ENCODE results near the gene KRTAP10-10. TPM values are rescaled to one million over a fixed set of nuclear protein-coding genes. Genes with fewer than 3 reads are reported as not detected.
"Not testable (repeated sequence)": the region's sequence is repeated elsewhere in the genome, so short reads cannot be mapped to it uniquely, and the experiment has no call there.

Gene KRTAP10-10, protein sequence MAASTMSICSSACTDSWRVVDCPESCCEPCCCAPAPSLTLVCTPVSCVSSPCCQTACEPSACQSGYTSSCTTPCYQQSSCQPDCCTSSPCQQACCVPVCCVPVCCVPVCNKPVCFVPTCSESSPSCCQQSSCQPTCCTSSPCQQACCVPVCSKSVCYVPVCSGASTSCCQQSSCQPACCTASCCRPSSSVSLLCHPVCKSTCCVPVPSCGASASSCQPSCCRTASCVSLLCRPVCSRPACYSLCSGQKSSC
- not detected for total RNA-seq

DNA sequence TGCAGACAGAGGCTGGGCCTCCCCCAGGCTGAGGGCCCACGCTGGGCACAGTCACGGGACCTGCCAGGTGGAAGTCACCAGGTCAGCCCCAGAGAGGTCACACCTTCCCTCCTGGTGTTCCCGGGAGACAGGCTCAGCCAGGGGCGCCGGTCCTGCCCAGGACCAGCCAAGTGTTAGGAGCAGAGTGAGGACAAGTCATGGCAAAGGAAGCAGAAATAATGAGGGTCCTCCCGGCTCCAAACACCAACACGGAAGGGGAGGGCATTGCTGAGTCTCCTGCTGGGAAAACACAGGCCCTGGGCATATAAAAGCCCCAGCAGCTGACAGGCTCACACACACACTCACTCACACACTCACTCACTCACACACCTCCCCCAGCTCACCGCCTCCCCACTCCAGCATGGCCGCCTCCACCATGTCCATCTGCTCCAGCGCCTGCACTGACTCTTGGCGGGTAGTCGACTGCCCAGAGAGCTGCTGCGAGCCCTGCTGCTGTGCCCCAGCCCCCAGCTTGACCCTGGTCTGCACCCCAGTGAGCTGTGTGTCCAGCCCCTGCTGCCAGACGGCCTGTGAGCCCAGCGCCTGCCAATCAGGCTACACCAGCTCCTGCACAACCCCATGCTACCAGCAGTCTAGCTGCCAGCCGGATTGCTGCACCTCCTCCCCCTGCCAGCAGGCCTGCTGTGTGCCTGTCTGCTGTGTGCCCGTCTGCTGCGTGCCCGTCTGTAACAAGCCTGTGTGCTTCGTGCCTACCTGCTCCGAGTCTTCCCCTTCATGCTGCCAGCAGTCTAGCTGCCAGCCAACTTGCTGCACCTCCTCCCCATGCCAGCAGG is at the start of gene KRTAP10-10:
Gene KRTAP10-10 (plus strand): TSS at position 339 of the 833 bp plus-strand sequence. CDS start 62 bp downstream, at position 401.
- Histone ChIP-seq H3K9me3 (ENCODE audit: low read depth, low read length) (peaks cover 4% of the 10 kb centered on the region), H3K4me1 (ENCODE audit: insufficient read depth, low read length) (no peaks in the 10 kb centered on the region), H3K4me3 (ENCODE audit: low read length) (no peak within 1 kb of the TSS), H3K27me3 (ENCODE audit: insufficient read depth, low read length) (peaks cover 3% of the 10 kb centered on the region)

GRCh38 chr21:44589094-44589493 is 48.1 kb upstream of the KRTAP10-10 start:
- no peak overlapping the region for H3K4me3 ChIP-seq (ENCODE audit: low read length)

GRCh38 chr21:44589586-44590305 is 47.4 kb upstream of the KRTAP10-10 start:
- no peak overlapping the region for H3K4me3 ChIP-seq (ENCODE audit: low read length)
- no peaks in the 10 kb centered on the region for H3K9me3 ChIP-seq (ENCODE audit: low read depth, low read length)

More at GRCh38 chr21:44589094-44589493, 48.1 kb upstream of the KRTAP10-10 start:
- Histone ChIP-seq H3K27me3 (ENCODE audit: insufficient read depth, low read length) (peaks cover 7% of the 10 kb centered on the region), H3K9me3 (ENCODE audit: low read depth, low read length) (no peaks in the 10 kb centered on the region), H3K4me1 (ENCODE audit: insufficient read depth, low read length) (no peaks in the 10 kb centered on the region)

GRCh38 chr21:44590311-44590721 is 46.8 kb upstream of the KRTAP10-10 start:
- Histone ChIP-seq H3K4me3 (ENCODE audit: low read length) (no peak overlapping the region), H3K27me3 (ENCODE audit: insufficient read depth, low read length) (peaks cover 3% of the 10 kb centered on the region), H3K4me1 (ENCODE audit: insufficient read depth, low read length) (no peaks in the 10 kb centered on the region), H3K9me3 (ENCODE audit: low read depth, low read length) (no peaks in the 10 kb centered on the region)

More at GRCh38 chr21:44589586-44590305, 47.4 kb upstream of the KRTAP10-10 start:
- no peaks in the 10 kb centered on the region for H3K4me1 ChIP-seq (ENCODE audit: insufficient read depth, low read length)
- H3K27me3 ChIP-seq (ENCODE audit: insufficient read depth, low read length): peaks cover 4% of the 10 kb centered on the region

- H3K9me3 ChIP-seq (ENCODE audit: low read depth, low read length); H3K27me3 ChIP-seq (ENCODE audit: insufficient read depth, low read length); H3K4me3 ChIP-seq (ENCODE audit: low read length); H3K4me1 ChIP-seq (ENCODE audit: insufficient read depth, low read length): not testable (repeated sequence)
Measured at GRCh38 chr21:44590897-44591800, 46.0 kb upstream of the KRTAP10-10 start.

DNA sequence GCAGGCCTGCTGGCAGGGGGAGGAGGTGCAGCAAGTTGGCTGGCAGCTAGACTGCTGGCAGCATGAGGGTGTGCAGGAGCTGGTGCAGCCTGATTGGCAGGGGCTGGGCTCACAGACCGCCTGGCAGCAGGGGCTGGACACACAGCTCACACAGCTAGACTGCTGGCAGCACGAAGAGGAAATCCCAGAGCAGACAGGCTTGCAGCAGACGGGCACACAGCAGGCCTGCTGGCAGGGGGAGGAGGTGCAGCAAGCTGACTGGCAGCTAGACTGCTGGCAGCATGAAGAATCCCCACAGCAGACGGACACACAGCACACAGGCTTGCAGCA is 45.4 kb upstream of the KRTAP10-10 start:
- H3K4me3 ChIP-seq (ENCODE audit: low read length); H3K4me1 ChIP-seq (ENCODE audit: insufficient read depth, low read length); H3K27me3 ChIP-seq (ENCODE audit: insufficient read depth, low read length); H3K9me3 ChIP-seq (ENCODE audit: low read depth, low read length): not testable (repeated sequence)

DNA sequence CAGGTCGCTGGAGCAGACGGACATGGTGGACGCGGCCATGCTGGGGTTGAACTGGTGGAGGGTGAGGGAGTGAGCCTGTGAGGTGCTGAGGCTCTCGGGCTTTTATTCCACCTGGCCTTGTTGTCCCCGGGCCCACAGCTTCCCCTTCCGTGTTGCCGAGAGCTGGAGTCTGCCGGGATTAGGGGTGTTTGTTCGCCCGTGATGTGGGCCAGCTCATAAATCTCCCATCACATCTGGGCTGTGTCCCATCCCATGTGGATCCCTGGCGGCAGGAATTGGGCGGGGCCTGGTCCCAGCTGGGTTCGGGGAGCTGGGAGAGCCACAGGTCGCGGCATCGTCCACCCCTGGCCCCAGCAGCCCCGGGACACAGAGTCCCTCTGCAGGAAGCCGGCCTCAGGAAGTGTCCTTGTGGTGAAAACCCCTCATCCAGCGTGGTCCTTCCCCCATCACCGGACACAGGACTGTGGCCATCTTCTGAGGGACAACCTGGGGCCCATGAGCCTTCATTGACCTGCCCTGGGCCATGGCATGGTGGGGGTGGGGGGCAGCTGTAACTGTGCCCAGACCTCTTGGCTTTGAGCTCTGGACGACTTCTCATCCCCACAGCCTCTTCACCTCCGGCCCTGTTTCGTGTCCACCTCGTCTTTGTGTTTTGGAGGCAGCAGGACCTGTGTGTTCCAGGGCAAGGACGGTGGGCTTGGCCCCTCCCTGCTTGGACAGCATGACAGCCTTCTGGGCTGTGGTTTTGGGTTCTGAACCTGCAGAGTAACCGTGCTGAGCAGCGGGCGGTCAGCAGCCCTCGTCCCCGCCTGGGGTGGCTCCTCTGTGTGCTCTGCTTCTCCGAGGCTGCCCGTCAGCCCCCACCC is 44.5 kb upstream of the KRTAP10-10 start, which contains the start of gene KRTAP10-6:
Gene KRTAP10-6 (minus strand): TSS at position 60 of the 866 bp plus-strand sequence. CDS start 21 bp downstream, at position 39.
- Histone ChIP-seq H3K4me3 (ENCODE audit: low read length) (no peak within 1 kb of the TSS), H3K27me3 (ENCODE audit: insufficient read depth, low read length) (no peaks in the 10 kb centered on the region), H3K9me3 (ENCODE audit: low read depth, low read length) (no peaks in the 10 kb centered on the region), H3K4me1 (ENCODE audit: insufficient read depth, low read length) (no peaks in the 10 kb centered on the region)

- no peaks in the 10 kb centered on the region for H3K4me1 ChIP-seq (ENCODE audit: insufficient read depth, low read length)
- H3K9me3 ChIP-seq (ENCODE audit: low read depth, low read length): no peaks in the 10 kb centered on the region
- no peaks in the 10 kb centered on the region for H3K27me3 ChIP-seq (ENCODE audit: insufficient read depth, low read length)
Measured at GRCh38 chr21:44593598-44594405, 43.4 kb upstream of the KRTAP10-10 start.

GRCh38 chr21:44594406-44594916 is 42.7 kb upstream of the KRTAP10-10 start:
- Histone ChIP-seq H3K4me1 (ENCODE audit: insufficient read depth, low read length) (no peaks in the 10 kb centered on the region), H3K4me3 (ENCODE audit: low read length) (no peak overlapping the region), H3K27me3 (ENCODE audit: insufficient read depth, low read length) (no peaks in the 10 kb centered on the region), H3K9me3 (ENCODE audit: low read depth, low read length) (no peaks in the 10 kb centered on the region)

More at GRCh38 chr21:44593598-44594405, 43.4 kb upstream of the KRTAP10-10 start:
- no peak overlapping the region for H3K4me3 ChIP-seq (ENCODE audit: low read length)

DNA sequence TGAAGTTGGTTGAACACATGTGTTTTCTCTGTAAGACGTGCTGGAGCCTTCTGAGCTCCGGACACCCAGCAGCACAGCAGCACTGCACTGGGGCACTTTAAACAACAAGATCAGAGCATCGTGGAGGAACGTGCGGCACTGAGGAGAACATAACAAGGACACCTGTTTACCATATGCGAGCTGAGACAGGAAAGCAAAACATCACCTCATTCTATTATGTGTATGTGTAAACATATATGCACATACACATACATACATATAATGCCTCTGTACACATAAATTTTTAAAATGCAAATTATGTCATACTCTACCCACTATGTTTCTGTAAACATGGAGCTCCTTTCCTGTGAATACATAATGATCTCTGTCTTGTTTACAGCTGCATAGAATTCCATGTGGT is 41.6 kb upstream of the KRTAP10-10 start:
- Histone ChIP-seq H3K9me3 (ENCODE audit: low read depth, low read length) (no peaks in the 10 kb centered on the region), H3K4me1 (ENCODE audit: insufficient read depth, low read length) (no peaks in the 10 kb centered on the region), H3K4me3 (ENCODE audit: low read length) (no peak overlapping the region), H3K27me3 (ENCODE audit: insufficient read depth, low read length) (no peaks in the 10 kb centered on the region)

DNA sequence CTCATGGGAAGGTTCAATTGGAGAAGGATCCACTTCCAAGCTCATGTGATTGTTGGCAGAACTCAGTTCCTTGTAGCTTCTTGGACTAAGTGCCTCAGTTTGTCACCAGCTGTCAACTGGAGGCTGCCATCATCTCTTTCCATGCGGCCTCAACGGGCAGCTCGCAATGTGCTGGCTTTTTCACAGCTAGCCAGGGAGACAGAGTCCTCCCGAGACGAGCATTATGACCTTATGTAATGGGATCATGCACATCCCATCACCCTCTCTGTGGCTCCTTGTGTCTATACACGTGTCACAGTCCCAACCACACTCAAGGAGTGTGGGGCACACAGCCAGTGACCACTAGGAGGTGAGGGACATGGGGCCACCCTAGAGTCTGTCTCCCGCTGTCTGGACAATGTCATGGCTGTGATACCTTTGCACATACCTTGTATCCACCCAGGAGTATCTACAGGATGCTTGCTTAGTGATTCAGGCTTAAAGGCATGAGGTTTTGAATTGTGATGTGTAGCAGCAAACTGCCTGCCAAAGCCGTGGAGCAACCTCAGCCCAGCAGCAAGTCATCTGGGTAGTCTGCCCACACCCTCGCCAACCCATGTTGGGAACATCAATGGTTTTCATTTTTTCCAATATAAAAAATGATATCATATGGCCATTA is 41.0 kb upstream of the KRTAP10-10 start:
- no peak overlapping the region for H3K4me3 ChIP-seq (ENCODE audit: low read length)
- no peaks in the 10 kb centered on the region for H3K4me1 ChIP-seq (ENCODE audit: insufficient read depth, low read length)
- H3K27me3 ChIP-seq (ENCODE audit: insufficient read depth, low read length): no peaks in the 10 kb centered on the region
- H3K9me3 ChIP-seq (ENCODE audit: low read depth, low read length): no peaks in the 10 kb centered on the region

- Histone ChIP-seq H3K9me3 (ENCODE audit: low read depth, low read length) (no peaks in the 10 kb centered on the region), H3K27me3 (ENCODE audit: insufficient read depth, low read length) (no peaks in the 10 kb centered on the region), H3K4me1 (ENCODE audit: insufficient read depth, low read length) (no peaks in the 10 kb centered on the region)
Measured at GRCh38 chr21:44598061-44598460, 39.1 kb upstream of the KRTAP10-10 start.

More at GRCh38 chr21:44598061-44598460, 39.1 kb upstream of the KRTAP10-10 start:
- H3K4me3 ChIP-seq (ENCODE audit: low read length): no peak overlapping the region

Measured in mononuclear cell (primary cell).